ENCODE data around the gene HDGFL1.

HDGFL1 gene

GRCh38 chr6:22613695-22614094 lies 44.3 kb downstream of the HDGFL1 start:
- H2AK5ac ChIP-seq (ENCODE audit: low read length, severe bottlenecking) = no peak overlapping the region
- peak overlapping the region; percentile 63 for H3K9ac ChIP-seq (ENCODE audit: low read length)
- H3K4ac ChIP-seq (ENCODE audit: low read depth in 1 of 2, low read length in 2 of 2) = no peak overlapping the region
- no peak overlapping the region for H3K4me2 ChIP-seq (ENCODE audit: low read length, poor library complexity, severe bottlenecking)
- no peak overlapping the region for H2BK15ac ChIP-seq (ENCODE audit: low read depth, poor library complexity, severe bottlenecking)
- no peak overlapping the region for H2BK12ac ChIP-seq (ENCODE audit: low read length in 2 of 2)
- peak; percentile 97 for DNase-seq
- no peak overlapping the region for H3K4me3 ChIP-seq (ENCODE audit: insufficient read depth in 1 of 2, low read depth in 1 of 2, low read length in 2 of 2)
- no peak overlapping the region for H3K23ac ChIP-seq (ENCODE audit: low read length in 2 of 2)
- no peak overlapping the region for H4K8ac ChIP-seq (ENCODE audit: low read length)
- 5% methylated on average over 3 of the region's 3 CpGs for WGBS
- H3K27ac ChIP-seq (ENCODE audit: low read length, poor library complexity, severe bottlenecking) = peak overlapping the region; percentile 38
- no peaks in the 10 kb centered on the region for H3K9me3 ChIP-seq (ENCODE audit: control insufficient read depth, low read length)
- H3K36me3 ChIP-seq (ENCODE audit: control insufficient read depth in 1 of 2, insufficient read depth in 2 of 2, low read depth in 1 of 2, low read length in 2 of 2) = no peaks in the 10 kb centered on the region
- no peak overlapping the region for H2BK120ac ChIP-seq (ENCODE audit: low read depth, low read length)
- H3K14ac ChIP-seq (ENCODE audit: low read length in 2 of 2) = no peak overlapping the region
- no peaks in the 10 kb centered on the region for H3K4me1 ChIP-seq (ENCODE audit: control insufficient read depth, insufficient read depth, low read depth, low read length)
- H2AFZ ChIP-seq (ENCODE audit: low read depth, low read length) = no peak overlapping the region
- H2BK5ac ChIP-seq (ENCODE audit: low read depth, low read length, poor library complexity, severe bottlenecking) = no peak overlapping the region
- no peaks in the 10 kb centered on the region for H3K27me3 ChIP-seq (ENCODE audit: control insufficient read depth in 1 of 2, insufficient read depth in 1 of 2, low read length in 2 of 2)
- no peaks in the 10 kb centered on the region for H3K79me1 ChIP-seq (replicated peaks; ENCODE audit: low read length, poor library complexity, severe bottlenecking)
- no peak overlapping the region for H4K91ac ChIP-seq (ENCODE audit: low read length)
- H3K18ac ChIP-seq (ENCODE audit: low read depth in 1 of 2, low read length in 2 of 2) = no peak overlapping the region

DNA sequence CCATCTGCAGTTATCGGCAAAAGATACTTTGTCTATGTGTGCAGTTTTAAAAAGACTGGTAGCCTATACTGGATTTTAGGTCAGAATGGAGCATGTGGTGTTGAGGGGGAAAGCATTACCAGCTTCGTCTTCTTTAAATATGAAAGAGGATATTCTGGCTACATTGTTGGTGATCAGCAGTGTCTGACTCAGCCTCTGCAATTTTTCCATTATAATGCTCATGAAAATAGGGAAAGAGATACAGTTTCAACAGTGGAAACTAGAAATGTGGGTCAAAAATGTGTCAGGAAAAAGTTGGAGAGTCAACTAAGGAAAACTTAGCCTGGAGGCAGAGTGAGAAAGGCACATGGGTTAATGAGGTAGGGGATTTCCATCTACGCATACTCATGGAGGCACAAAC lies 45.2 kb downstream of the HDGFL1 start:
- 81% methylated on average over 3 of the region's 3 CpGs for WGBS
- H3K36me3 ChIP-seq (ENCODE audit: control insufficient read depth in 1 of 2, insufficient read depth in 2 of 2, low read depth in 1 of 2, low read length in 2 of 2) = no peaks in the 10 kb centered on the region
- H3K27ac ChIP-seq (ENCODE audit: low read length, poor library complexity, severe bottlenecking) = peak overlapping the region; percentile 54
- no peak overlapping the region for H2BK120ac ChIP-seq (ENCODE audit: low read depth, low read length)
- H2BK5ac ChIP-seq (ENCODE audit: low read depth, low read length, poor library complexity, severe bottlenecking) = no peak overlapping the region
- no peak overlapping the region for H2AFZ ChIP-seq (ENCODE audit: low read depth, low read length)
- peak overlapping the region; percentile 9 to 11 for H3K18ac ChIP-seq (ENCODE audit: low read depth in 1 of 2, low read length in 2 of 2)
- no peaks in the 10 kb centered on the region for H3K27me3 ChIP-seq (ENCODE audit: control insufficient read depth in 1 of 2, insufficient read depth in 1 of 2, low read length in 2 of 2)
- peak overlapping the region; percentile 63 for H3K9ac ChIP-seq (ENCODE audit: low read length)
- H3K4me1 ChIP-seq (ENCODE audit: control insufficient read depth, insufficient read depth, low read depth, low read length) = no peaks in the 10 kb centered on the region
- DNase-seq = peak; percentile 11
- no peak overlapping the region for H3K4ac ChIP-seq (ENCODE audit: low read depth in 1 of 2, low read length in 2 of 2)
- no peak overlapping the region for H4K8ac ChIP-seq (ENCODE audit: low read length)
- H4K91ac ChIP-seq (ENCODE audit: low read length) = no peak overlapping the region
- no peaks in the 10 kb centered on the region for H3K79me1 ChIP-seq (replicated peaks; ENCODE audit: low read length, poor library complexity, severe bottlenecking)
- H3K23ac ChIP-seq (ENCODE audit: low read length in 2 of 2) = no peak overlapping the region
- H3K9me3 ChIP-seq (ENCODE audit: control insufficient read depth, low read length) = no peaks in the 10 kb centered on the region
- H2AK5ac ChIP-seq (ENCODE audit: low read length, severe bottlenecking) = no peak overlapping the region
- no peak overlapping the region for H3K4me2 ChIP-seq (ENCODE audit: low read length, poor library complexity, severe bottlenecking)
- H3K4me3 ChIP-seq (ENCODE audit: insufficient read depth in 1 of 2, low read depth in 1 of 2, low read length in 2 of 2) = no peak overlapping the region
- no peak overlapping the region for H2BK15ac ChIP-seq (ENCODE audit: low read depth, poor library complexity, severe bottlenecking)
- no peak overlapping the region for H3K14ac ChIP-seq (ENCODE audit: low read length in 2 of 2)
- no peak overlapping the region for H2BK12ac ChIP-seq (ENCODE audit: low read length in 2 of 2)

GRCh38 chr6:22621028-22621427 lies 51.7 kb downstream of the HDGFL1 start:
- Histone ChIP-seq H3K4me1 (ENCODE audit: control insufficient read depth, insufficient read depth, low read depth, low read length) (no peaks in the 10 kb centered on the region), H3K18ac (ENCODE audit: low read depth in 1 of 2, low read length in 2 of 2) (no peak overlapping the region), H3K9me3 (ENCODE audit: control insufficient read depth, low read length) (no peaks in the 10 kb centered on the region), H2BK120ac (ENCODE audit: low read depth, low read length) (no peak overlapping the region), H3K27me3 (ENCODE audit: control insufficient read depth in 1 of 2, insufficient read depth in 1 of 2, low read length in 2 of 2) (no peaks in the 10 kb centered on the region), H3K9ac (ENCODE audit: low read length) (no peak overlapping the region), H2AK5ac (ENCODE audit: low read length, severe bottlenecking) (no peak overlapping the region), H3K4me3 (ENCODE audit: insufficient read depth in 1 of 2, low read depth in 1 of 2, low read length in 2 of 2) (no peak overlapping the region), H4K91ac (ENCODE audit: low read length) (no peak overlapping the region), H3K36me3 (ENCODE audit: control insufficient read depth in 1 of 2, insufficient read depth in 2 of 2, low read depth in 1 of 2, low read length in 2 of 2) (no peaks in the 10 kb centered on the region), H3K4ac (ENCODE audit: low read depth in 1 of 2, low read length in 2 of 2) (no peak overlapping the region), H3K14ac (ENCODE audit: low read length in 2 of 2) (no peak overlapping the region), H3K79me1 (replicated peaks; ENCODE audit: low read length, poor library complexity, severe bottlenecking) (no peaks in the 10 kb centered on the region), H4K8ac (ENCODE audit: low read length) (no peak overlapping the region), H3K4me2 (ENCODE audit: low read length, poor library complexity, severe bottlenecking) (no peak overlapping the region), H2BK15ac (ENCODE audit: low read depth, poor library complexity, severe bottlenecking) (no peak overlapping the region), H3K23ac (ENCODE audit: low read length in 2 of 2) (no peak overlapping the region), H2AFZ (ENCODE audit: low read depth, low read length) (no peak overlapping the region), H2BK12ac (ENCODE audit: low read length in 2 of 2) (no peak overlapping the region), H2BK5ac (ENCODE audit: low read depth, low read length, poor library complexity, severe bottlenecking) (no peak overlapping the region), H3K27ac (ENCODE audit: low read length, poor library complexity, severe bottlenecking) (no peak overlapping the region)
- WGBS = 100% methylated on average over 2 of the region's 4 CpGs
- no peak for DNase-seq
